Measurements from ENCODE around the gene DUSP9. TPM values are rescaled to one million over a fixed set of nuclear protein-coding genes. Genes with fewer than 3 reads are reported as not detected.

Gene DUSP9
- total RNA-seq, 1 donor from 2014 or later, result not detected

- intact Hi-C loops (cut with DNase I), result no loop called here
- no peaks in the 10 kb centered on the region for H3K9me3 ChIP-seq
- H3K4me3 ChIP-seq, result no peak overlapping the region
- DNase-seq (ENCODE audit: low spot score in 2 of 2), result peak in 1 of 2 donors; percentile 34
- peaks cover 14% of the 10 kb centered on the region for H3K27me3 ChIP-seq
- peaks cover 0 to 4% of the 10 kb centered on the region in 2 donors for H3K4me1 ChIP-seq
- TF ChIP-seq CTCF (IDR thresholded peaks at IDR 0.05), result no peak
- no peak overlapping the region for H3K27ac ChIP-seq
- no peaks in the 10 kb centered on the region for H3K36me3 ChIP-seq
Observed at GRCh38 chrX:153644356-153645125, 2.5 kb upstream of the DUSP9 start.

DNA sequence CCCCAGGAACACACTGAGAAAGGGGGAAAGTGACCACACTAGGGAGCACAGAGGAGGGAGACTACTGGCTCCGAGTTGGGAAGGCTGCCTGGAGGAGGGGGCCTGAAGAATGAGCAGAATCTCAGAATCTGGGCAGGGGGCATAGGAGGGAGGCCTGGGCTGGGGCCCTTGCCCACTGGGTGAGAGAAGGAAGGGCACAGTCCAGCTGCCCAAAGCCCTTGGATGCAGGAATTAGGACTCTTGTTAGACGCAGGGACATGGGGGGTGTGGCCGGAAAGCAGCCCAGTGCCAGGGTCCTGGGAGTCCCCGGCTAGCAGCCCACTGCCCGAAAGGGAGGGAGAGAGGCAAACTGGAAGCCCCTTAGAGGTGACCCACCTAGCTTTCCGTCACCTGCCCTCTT is 1.9 kb upstream of the DUSP9 start:
- peaks cover 14% of the 10 kb centered on the region for H3K27me3 ChIP-seq
- no peak for TF ChIP-seq CTCF (IDR thresholded peaks at IDR 0.05)
- H3K27ac ChIP-seq, result no peak overlapping the region
- H3K4me3 ChIP-seq, result no peak overlapping the region
- intact Hi-C loops (cut with DNase I), result no loop called here
- no peaks in the 10 kb centered on the region for H3K36me3 ChIP-seq
- H3K4me1 ChIP-seq, result peaks cover 0 to 4% of the 10 kb centered on the region in 2 donors
- no peaks in the 10 kb centered on the region for H3K9me3 ChIP-seq
- peak in 1 of 2 donors; percentile 41 for DNase-seq (ENCODE audit: low spot score in 2 of 2)

- TF ChIP-seq CTCF (IDR thresholded peaks at IDR 0.05), result no peak
- no peak overlapping the region for H3K4me3 ChIP-seq
- DNase-seq (ENCODE audit: low spot score in 2 of 2), result peak in 1 of 2 donors; percentile 43
- H3K9me3 ChIP-seq, result no peaks in the 10 kb centered on the region
- intact Hi-C loops (cut with DNase I), result no loop called here
- peaks cover 0 to 4% of the 10 kb centered on the region in 2 donors for H3K4me1 ChIP-seq
- no peaks in the 10 kb centered on the region for H3K36me3 ChIP-seq
- no peak overlapping the region for H3K27ac ChIP-seq
- H3K27me3 ChIP-seq, result peaks cover 14% of the 10 kb centered on the region
Observed at GRCh38 chrX:153645921-153646488, 998 bp upstream of the DUSP9 start.

DNA sequence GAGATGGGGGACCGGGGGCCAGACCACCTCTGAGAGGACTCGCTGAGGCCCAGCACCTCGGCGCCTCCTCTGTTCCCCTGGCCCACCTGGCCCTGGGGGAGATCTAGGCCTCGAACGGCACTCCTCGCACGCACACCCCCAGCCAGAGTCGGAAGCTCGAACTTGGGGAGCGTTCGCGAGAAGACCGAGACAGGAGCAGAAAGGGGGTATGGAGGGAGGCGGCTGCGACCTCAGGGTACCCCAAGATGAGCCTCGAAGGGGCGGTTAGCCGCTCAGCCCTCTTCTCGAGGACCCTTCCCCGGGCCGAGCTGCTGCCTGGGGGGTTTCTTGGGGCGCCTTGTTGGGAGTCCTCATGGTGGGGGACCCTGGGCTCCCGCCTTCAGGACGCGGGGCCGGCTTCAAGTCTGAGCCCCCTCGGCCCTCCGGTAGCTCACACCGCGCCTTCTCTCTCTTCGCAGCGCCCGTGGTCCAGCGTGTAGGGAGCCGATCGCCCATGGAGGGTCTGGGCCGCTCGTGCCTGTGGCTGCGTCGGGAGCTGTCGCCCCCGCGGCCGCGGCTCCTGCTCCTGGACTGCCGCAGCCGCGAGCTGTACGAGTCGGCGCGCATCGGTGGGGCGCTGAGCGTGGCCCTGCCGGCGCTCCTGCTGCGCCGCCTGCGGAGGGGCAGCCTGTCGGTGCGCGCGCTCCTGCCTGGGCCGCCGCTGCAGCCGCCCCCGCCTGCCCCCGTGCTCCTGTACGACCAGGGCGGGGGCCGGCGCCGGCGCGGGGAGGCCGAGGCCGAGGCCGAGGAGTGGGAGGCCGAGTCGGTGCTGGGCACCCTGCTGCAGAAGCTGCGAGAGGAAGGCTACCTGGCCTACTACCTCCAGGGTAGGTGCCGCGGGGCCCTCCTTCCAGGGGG is 706 bp downstream of the DUSP9 start:
- DNase-seq (ENCODE audit: low spot score in 2 of 2), result peak in 1 of 2 donors; percentile 58
- Histone ChIP-seq H3K4me1 (peaks cover 0 to 4% of the 10 kb centered on the region in 2 donors), H3K36me3 (no peaks in the 10 kb centered on the region), H3K4me3 (peak overlapping the region; percentile 33 to 45), H3K9me3 (no peaks in the 10 kb centered on the region), H3K27me3 (peaks cover 14% of the 10 kb centered on the region), H3K27ac (no peak overlapping the region)
- intact Hi-C loops (cut with DNase I), result no loop called here
- no peak for TF ChIP-seq CTCF (IDR thresholded peaks at IDR 0.05)

GRCh38 chrX:153648358-153649177 is 1.6 kb downstream of the DUSP9 start:
- TF ChIP-seq CTCF (IDR thresholded peaks at IDR 0.05), result no peak
- DNase-seq (ENCODE audit: low spot score in 2 of 2), result peak in 1 of 2 donors; percentile 54
- Histone ChIP-seq H3K4me3 (no peak overlapping the region), H3K27ac (no peak overlapping the region), H3K36me3 (no peaks in the 10 kb centered on the region), H3K4me1 (peaks cover 0 to 4% of the 10 kb centered on the region in 2 donors), H3K9me3 (no peaks in the 10 kb centered on the region), H3K27me3 (peaks cover 14% of the 10 kb centered on the region)
- intact Hi-C loops (cut with DNase I), result no loop called here

All from ascending aorta (tissue), 2 donors.